Activated T-cell treated with anti-CD3 and anti-CD28 coated beads for 1 hour (primary cell): ENCODE measurements around the gene DNAAF5.
"Not testable (repeated sequence)": the region's sequence is repeated elsewhere in the genome, so short reads cannot be mapped to it uniquely, and the experiment has no call there.

Source experiments
- DNase-seq: peaks from one replicate; pipeline ENCODE4 v3.0.0-alpha.2; 2020; ENCODE audit warnings: low read depth

The DNAAF5 gene

DNA sequence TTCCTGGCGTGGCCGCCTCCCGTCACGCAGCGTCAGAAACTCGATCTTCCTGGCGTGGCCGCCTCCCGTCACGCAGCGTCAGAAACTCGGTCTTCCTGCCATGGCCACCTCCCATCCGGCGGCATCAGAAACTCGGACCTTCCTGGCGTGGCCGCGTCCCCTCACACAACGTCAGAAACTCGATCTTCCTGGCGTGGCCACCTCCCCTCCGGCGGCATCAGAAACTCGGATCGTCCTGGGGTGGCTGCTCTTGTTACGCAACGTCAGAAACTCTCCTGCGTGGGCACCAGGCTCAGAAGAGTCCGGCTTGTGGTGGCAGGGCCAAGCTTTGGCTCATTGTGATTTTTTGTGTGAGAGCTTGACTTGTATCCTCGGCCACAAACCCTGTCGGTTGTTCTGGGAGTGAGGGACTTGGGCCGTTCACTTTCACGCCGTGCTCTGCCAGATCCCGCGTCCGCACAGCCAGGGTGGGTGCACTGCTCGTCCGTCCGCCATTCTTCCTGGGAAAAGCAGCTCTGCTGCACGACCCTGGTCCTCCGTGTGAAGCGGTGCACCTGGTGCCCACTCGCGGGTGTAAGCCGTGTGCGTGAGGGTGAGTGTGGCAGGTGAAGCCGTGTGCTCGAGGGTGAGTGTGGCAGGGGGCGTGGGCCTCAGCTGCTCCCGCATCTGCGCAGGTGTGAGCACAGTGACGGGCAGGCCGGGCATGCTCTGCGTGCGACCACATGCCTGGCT lies 56.4 kb downstream of the DNAAF5 start:
- DNase-seq = no peak

DNA sequence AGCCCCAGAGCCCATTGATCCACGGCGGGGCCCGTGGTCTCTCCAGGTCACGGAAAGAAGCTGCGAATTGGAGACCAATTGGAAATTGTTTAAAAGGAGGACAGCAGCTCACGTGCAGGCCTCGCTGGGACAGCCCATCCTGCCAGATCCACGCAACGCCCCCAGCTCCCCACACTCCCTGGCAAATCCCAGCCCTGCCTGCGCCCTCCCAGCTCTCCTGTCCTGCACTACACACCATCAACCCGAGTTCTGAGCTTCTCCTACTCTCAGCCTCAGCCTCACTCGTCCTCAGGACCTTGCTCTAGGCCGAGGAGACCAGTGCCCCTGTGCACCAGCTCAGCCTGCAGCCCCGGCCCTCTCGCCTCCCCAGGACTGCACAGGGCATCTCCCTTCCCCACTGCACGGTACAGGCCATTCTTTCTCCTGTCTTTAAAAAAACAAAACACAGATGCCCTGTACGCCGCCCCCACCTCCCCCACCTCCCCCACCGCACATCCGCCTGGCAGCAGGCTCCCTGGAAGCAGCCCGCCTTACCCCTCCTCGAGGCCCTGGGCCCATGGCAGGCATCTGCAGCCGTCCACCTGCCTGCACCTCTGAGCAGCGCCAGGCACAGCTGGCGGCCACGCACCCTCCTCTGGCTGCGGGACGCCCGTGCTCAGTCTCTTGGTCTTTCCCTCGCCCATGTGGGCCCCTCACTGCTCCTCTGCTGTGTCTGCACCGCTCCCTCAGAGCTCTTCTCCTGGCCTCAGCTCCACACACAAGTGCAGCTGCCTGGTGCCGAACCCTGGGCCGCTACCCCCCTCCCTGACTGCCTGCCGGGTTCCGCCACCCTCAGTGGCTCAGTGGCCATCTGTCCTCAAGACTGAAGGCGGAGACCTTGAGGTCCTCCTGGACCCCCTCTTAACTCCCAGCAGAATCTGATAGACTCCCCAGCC lies 57.3 kb downstream of the DNAAF5 start:
- DNase-seq = no peak

DNA sequence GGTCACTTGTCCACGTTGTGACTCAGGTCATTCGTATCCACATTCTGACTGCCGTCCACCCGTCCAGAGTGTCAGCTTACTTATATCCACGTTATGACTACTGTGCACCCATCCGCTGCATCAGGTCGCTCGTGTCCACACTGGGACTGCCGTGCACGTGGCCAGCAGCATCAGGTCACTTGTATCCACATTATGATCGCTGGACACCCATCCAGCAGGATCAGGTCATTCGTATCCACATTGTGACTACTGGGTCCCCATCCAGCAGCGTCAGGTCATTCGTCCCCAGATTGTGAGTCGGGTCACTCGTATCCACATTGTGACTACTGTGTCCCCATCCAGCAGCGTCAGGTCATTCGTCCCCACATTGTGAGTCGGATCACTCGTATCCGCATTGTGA lies 58.5 kb downstream of the DNAAF5 start:
- DNase-seq = no peak

DNA sequence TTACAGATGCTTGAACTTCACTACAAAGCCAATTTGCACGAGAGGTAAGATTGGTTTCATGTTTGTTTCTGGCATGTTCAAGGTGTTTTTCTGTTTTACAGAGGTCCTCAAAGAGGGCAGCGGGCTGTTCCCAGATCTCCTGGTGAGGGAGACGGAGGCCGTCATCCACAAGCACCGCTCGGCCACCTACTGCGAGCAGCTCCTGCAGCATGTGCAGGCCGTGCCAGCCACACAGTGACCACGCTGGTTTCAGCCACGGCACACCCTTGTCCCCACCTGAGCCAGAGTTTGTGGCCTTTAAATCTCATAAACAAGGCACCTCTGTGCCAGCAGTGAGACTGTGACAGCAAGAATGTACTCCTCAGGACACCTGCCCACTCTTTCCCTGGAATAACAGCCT lies 58.9 kb downstream of the DNAAF5 start:
- no peak for DNase-seq

DNA sequence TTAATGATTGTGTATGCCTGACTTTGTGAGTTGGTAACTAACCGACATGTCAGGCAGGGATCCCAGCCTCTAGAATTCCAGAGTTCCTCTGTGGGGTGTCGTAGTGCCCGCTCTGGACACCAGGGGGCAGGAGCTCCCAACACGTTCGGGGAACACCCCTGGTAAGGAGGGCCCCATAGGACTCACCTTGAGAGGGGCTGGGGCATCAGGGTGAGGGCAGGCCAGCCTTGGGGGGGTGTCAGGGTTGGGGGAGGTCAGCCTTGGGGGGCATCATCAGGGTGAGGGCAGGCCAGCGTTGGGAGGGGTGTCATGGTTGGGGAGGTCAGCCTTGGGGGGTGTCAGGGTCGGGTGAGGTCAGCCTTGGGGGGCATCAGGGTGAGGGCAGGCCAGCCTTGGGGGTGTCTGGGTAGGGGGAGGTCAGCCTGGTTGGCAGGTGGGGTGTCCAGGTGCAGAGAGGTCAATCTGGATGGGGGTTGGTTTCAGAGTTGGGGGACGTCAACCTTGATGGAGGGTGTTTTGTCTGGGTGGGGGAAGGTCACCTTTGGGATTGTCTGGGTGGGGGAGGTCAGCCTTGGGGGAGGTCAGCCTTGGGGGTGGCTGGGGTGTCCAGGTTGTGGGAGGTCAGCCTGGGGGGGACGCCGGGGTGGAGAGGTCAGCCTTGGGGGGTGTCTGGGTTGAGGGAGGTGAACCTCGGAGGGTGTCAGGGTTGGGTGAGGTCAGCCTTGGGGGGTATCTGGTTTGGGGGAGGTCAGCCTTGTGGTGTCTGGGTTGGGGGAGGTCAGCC lies 60.2 kb downstream of the DNAAF5 start:
- DNase-seq = peak; percentile 69

DNA sequence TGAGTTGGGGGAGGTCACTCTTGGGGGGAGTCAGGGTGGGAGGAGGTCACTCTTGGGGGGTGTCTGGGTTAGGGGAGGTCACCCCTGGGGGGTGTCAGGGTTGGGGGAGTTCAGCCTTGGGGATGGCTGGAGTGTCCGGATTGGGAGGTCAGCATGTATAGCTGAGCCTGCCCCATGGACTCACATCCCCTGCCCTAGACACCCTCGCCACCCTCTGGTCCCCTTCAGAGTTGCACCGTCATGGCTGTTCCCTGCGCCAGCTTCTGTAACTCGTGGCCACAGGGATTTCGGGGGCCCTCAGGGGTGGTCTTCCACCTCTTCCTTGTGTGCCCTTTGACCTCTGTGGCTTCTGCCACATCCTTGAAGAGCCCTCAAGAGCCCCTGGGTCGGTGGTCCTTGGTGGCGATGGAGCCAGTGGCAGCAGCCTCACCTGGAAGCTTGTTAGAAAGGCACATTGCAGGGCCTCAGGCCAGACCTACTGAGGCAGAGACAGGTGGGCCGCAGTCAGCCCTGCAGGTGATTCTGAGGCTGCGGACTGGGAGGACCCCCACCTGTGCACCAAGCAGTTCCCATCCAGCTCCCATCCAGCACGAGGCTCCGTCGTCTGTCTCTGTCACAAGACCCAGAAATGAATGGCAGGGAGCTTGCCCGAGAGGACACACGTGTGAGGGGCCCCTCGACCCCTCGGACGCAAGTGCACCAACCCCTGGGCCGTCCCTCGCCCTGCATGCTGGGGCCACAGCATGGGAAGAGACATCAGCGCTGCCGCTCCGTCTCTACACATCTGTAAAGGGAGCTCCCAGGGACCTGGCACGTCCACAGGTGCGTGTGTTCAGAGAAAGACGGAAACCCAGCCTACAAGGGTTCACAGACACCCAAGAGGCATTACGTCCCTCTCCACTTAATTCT lies 61.1 kb downstream of the DNAAF5 start:
- no peak for DNase-seq

DNA sequence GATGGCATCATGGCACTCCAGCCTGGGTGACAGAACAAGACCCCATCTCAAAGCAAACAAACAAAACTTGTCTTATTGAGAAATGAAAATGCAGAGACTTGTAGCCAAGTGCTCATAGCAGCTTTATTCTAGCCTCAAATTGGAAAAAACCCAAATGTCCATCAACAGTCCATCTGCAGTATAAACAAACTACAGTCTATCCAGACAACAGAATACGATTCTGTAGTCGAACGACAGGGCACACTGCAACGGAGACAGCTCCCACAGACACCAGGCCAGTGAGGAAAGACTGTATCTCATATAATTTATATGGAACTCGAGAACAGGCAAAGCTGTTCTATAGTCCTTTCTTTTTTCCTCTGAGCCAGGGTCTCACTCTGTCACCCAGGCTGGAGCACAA lies 65.0 kb downstream of the DNAAF5 start:
- no peak for DNase-seq

DNA sequence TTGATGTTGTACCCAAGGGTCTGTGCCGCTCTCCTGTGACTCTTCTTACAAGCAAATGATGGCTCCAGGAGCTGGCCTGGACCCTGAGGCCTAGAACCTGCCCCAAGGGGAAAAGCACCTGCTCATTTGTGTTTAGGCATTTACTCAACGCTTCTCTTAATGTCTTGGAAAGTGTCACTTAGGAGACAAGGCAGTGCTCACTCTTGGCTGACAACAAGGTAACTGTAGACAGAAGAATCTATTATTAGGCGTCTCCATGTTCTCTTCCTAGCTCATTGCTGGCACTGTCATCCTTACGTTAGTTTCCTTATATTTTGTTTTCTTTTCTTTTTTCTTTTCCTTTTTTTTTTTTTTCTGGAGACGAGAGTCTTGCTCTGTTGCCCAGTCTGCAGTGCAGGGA lies 67.7 kb downstream of the DNAAF5 start:
- DNase-seq = no peak

DNA sequence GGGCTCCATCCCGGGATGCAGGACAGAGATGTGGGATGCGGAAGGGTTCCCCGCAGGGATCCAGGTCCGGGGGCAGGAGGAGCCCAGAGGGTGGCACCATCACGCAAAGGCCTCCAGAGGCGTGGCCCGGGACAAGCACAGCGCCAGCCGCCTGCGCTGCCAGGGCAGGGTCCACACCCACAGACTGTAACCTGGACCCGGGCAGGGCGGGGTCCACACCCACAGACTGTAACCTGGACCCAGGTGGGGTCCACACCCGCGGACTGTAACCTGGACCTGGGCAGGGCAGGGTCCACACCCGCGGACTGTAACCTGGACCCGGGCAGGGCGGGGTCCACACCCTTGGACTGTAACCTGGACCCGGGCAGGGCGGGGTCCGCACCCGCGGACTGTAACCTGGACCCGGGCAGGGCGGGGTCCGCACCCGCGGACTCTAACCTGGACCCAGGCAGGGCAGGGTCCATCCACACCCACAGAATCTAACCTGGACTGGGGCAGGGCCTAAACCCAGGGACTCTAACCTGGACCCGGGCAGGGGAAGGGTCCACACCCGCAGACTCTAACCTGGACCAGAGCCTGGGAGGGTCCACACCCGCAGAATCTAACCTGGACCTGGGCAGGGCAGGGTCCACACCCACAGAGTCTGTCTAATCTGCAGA lies 68.3 kb downstream of the DNAAF5 start:
- DNase-seq = no peak

DNA sequence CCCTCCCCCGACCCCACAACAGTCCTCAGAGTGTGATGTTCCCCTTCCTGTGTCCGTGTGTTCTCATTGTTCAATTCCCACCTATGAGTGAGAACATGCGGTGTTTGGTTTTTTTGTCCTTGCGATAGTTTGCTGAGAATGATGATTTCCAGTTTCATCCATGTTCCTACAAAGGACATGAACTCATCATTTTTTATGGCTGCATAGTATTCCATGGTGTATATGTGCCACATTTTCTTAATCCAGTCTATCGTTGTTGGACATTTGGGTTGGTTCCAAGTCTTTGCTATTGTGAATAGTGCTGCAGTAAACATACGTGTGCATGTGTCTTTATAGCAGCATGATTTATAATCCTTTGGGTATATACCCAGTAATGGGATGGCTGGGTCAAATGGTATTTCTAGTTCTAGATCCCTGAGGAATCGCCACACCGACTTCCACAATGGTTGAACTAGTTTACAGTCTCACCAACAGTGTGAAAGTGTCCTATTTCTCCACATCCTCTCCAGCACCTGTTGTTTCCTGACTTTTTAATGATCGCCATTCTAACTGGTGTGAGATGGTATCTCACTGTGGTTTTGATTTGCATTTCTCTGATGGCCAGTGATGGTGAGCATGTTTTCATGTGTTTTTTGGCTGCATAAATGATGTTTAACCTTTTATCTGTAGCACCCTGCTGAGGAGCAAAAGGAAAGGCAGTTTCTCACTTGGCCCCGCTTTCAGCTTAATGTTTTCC lies 70.1 kb downstream of the DNAAF5 start:
- not testable (repeated sequence) for DNase-seq

DNA sequence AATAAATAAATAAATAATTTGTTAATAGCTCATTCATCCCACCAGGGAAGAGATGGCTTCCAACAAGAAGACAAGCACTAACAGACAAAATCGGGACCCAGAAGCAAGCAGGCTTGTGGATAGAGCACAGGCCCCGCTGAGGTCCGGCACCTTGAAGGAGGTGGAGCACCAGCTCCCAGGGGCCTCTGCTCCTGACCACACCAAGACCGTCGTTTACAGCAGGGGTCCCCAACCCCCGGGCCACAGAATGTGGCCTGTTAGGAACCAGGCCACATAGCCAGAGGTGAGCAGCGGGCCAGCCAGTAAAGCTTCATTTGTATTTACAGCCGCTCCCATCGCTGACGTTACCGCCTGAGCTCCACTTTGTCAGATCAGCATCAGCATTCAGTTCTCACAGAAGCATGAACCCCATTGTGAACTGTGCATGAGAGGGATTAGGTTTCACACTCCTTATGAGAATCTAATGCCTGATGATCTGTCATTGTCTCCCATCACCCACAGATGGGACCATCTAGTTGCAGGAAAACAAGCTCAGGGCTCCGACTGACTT lies 72.5 kb downstream of the DNAAF5 start:
- DNase-seq = no peak

DNA sequence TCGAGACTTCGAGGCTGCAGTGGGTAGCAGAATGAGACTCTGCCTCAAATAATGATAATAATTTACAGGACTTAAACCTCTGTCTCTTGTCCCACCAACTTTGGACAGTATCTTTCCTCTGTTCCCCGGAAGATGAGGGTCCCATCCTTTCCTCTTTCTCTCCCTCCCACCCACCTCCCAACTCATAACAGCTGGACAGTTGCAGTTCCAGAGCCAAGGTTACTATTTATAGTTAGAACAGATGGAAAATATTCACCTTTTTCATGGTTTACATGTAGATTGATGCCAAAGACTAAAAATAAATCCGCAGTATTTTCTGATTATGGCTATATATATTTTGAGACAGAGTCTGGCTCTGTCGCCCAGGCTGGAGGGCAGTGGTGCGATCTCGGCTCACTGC lies 74.2 kb downstream of the DNAAF5 start:
- DNase-seq = no peak

DNA sequence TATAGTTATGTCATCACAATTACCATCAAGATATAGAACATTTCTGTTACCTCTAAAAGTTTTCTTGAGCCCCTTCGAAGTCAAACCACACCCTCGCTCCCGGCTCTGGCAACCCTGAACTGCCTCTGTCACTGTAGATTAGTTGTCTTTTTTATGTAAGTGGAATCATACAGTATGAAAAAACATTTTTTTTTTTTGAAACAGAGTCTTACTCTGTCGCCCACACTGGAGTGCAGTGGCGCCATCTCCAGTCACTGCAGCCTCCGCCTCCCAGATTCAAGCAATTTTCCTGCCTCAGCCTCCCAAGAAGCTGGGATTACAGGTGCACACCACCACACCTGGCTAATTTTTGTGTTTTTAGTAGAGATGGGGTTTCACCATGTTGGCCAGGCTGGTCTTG lies 74.9 kb downstream of the DNAAF5 start:
- DNase-seq = not testable (repeated sequence)

DNA sequence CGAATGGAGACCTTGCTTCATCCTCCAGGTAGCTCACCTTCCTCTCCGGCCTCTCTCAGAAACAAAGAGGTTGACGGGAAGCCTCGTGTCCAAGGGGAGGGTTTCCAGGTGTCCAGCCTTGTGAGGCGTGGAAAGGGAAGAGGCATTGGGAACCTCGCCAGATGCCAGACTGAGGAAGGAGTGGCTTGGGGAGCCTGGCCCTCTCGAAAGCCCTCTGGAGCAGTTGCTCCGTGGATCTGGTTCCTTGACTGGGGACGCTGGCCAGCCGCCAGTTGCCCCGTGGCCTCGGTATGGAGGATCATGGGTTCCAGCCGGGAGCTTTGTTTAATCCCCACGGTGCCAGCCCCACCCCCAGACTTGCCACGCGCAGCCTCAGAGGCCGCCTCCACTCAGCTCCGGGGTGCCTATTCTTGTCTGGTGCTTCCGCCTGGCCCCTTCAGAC lies 75.5 kb downstream of the DNAAF5 start:
- DNase-seq = no peak

DNA sequence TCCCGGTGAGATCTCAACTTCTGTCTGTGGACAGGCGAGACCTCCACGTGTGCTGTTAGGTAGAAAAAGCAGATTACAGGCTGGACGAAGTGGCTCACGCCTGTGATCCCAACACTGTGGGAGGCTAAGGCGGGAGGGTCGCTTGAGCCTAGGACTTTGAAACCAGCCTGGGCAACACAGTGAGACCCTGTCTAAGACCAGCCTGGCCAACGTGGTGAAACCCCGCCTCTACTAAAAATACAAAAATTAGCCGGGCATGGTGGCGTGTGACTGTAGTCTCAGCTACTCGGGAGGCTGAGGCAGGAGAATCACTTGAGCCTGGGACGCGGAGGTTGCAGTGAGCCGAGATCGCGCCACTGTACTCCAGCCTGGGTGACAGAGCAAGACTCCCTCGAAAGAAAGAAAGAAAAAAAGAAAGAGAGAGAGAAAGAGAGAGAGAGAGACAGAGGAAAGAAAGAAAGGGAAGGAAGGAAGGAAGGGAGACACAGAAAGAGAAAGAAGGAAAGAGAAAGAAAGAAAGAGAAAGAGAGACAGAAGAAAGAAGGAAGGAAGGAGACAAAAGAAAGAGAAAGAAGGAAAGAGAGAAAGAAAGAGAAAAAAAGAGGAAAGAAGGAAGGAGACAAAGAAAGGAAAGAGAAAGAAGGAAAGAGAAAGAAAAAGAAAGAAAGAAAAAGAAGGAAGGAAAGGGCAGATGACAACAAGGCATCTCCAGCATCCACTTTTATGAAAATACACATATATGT lies 76.2 kb downstream of the DNAAF5 start:
- no peak for DNase-seq

DNA sequence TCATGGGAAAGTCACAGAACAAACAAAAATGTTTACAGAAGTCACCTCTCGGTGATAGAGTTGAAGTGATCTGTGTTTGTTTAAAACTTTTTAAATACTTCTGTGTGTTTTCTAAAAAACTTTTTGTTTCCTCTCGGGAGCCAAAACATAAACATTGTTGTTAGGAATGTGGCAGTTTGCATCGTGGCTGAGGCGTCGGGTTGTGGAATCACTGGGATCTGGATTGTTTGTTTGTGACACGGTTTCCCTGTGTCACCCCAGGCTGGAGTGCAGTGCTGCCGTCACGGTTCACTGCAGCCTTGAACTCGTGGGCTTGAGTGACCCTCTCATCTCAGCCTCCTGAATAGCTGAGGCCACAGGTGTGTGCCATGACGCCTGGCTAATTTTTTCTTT lies 76.7 kb downstream of the DNAAF5 start:
- DNase-seq = no peak

DNA sequence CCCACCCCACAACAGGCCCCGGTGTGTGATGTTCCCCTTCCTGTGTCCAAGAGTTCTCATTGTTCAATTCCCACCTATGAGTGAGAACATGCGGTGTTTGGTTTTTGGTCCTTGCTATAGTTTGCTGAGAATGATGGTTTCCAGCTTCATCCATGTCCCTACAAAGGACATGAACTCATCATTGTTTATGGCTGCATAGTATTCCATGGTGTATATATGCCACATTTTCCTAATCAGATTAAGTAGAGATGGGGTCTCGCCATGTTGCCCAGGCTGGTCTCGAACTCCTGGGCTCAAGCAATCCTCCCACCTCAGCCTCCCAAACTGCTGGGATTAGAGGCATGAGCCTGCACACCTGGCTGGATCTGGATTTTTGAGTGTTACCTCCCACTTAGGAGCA lies 77.3 kb downstream of the DNAAF5 start:
- not testable (repeated sequence) for DNase-seq

DNA sequence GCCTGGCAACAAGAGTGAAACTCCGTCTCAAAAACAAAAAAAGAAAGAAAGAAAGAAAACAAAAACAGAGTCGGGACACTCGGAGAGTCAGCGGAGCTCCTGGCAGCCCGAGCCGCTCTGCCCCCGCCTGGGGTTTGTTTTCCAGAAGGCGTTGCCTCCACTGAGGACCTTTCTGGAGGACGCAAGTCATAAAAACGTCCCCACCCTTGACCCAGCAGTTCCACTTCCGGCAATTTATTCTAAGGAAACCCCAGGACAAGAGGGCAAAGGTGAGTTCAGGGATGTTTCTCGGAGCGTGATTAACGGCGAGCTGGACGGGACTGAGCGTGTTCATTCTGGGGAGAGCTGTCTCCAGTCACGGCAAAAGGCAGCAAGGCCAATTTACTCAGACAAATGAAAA lies 78.8 kb downstream of the DNAAF5 start:
- DNase-seq = no peak
